HG03045 (cell line): ENCODE data around the gene ATP6V1G3.
"Not testable (repeated sequence)": the region's sequence is repeated elsewhere in the genome, so short reads cannot be mapped to it uniquely, and the experiment has no call there.

Experiments
- ATAC-seq: cut with Tn5 transposase; IDR thresholded peaks from one replicate; pipeline ENCODE4 v1.9.1; 2021; ENCODE audit warnings: mild to moderate bottlenecking, moderate library complexity; ENCODE audit not compliant: unreplicated experiment

The ATP6V1G3 gene

GRCh38 chr1:198540580-198540979 lies at the start of gene ATP6V1G3:
Gene ATP6V1G3 (minus strand): TSS chr1:198540680. CDS start chr1:198540650, 30 bp downstream.
- no peak for ATAC-seq

- no peak for ATAC-seq
Measured at GRCh38 chr1:198588845-198589244, 48.4 kb upstream of the ATP6V1G3 start.

DNA sequence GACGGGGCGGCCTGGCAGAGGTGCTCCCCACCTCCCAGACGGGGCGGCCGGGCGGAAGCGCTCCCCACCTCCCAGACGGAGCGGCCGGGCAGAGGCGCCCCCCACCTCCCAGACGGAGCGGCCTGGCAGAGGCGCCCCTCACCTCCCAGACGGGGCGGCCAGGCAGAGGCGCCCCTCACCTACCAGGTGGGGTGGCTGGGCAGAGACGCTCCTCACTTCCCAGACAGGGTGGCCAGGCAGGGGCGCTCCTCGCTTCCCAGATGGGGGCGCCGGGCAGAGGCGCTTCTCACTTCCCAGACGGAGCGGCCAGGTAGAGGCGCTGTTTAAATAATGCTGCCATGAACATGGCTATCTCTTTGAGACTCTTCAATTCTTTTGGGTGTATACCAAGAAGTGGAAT lies 43.7 kb upstream of the ATP6V1G3 start:
- no peak for ATAC-seq

- ATAC-seq, result not testable (repeated sequence)
Measured at GRCh38 chr1:198583209-198583802, 42.8 kb upstream of the ATP6V1G3 start.

GRCh38 chr1:198577444-198577843 lies 37.0 kb upstream of the ATP6V1G3 start:
- no peak for ATAC-seq

DNA sequence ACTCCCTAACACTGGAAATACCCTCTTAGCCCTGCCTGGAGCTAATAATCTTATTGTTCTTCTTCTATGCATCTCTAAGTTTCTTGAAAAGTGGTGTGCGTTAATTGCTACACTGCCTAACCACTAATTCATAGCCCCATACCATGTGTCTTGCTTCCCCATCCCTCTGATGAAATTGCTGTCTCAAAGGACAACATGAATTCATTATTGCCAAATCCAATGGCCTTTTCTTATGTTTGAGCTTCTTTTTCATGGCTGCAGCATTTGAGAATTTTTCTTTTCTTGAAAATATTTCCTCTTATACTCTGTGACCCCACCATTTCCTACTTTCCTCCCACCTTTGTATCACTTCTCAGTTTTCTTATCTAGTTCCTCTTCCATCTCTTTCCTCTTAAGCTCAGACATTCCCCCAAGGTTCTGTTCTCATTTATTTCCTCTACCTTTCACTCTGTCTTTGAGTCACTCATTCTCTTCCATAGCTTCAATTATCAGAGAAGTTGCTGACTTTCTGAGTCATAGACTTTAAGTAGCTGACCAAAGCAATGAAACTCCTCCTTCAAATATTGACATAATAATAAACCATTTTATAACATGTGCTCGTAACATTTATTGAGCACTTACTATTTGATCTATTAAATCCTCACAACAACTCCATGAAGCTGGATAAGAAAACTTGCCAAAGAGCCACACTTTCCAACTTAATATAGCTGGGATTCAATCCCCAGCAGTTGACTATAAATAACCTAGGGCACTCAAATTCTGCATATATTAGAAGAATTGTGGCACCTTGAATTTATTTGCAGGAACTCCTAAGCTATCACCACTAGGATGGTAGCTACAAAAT lies 35.5 kb upstream of the ATP6V1G3 start:
- no peak for ATAC-seq

- ATAC-seq, result no peak
Measured at GRCh38 chr1:198575292-198575691, 34.8 kb upstream of the ATP6V1G3 start.

DNA sequence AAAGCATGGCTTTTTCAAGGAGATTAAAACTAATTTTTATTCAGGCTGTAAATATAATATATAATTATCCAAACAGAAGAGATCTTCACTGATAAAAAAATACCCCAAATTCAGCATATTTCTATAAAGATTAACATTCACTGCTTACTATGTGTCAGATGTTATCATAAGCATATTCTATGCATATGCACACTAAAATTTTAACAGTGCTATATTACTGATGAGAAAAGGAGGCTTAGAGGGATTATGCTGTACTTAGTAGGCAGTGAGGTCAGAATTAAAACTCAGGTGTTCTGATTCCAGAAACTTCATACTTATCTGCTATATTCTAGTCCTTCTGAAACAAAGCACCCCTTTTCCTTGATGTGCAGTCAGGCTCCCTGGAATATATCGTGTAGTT lies 33.8 kb upstream of the ATP6V1G3 start:
- no peak for ATAC-seq

- no peak for ATAC-seq
Measured at GRCh38 chr1:198564716-198565115, 24.2 kb upstream of the ATP6V1G3 start.

GRCh38 chr1:198564157-198564556 lies 23.7 kb upstream of the ATP6V1G3 start:
- ATAC-seq, result no peak

- no peak for ATAC-seq
Measured at GRCh38 chr1:198563583-198563982, 23.1 kb upstream of the ATP6V1G3 start.

DNA sequence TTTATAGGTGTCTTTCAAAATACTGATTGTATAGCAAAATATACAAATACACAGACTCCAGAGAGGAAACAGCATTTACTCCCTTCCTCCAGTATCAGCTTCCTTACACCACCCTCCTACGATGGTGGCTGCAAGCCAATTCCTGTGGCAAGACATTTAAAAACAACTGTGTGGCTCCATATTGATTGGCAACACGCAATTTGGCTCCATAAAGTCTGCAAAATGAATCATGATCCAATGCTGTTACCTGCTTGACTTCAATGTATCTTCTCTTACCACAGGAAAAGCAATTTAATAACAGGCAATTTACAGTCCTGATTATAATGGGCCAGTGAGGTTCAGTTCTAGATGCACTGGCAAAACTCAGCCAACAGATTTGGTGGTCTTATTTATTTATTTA lies 19.7 kb upstream of the ATP6V1G3 start:
- no peak for ATAC-seq

DNA sequence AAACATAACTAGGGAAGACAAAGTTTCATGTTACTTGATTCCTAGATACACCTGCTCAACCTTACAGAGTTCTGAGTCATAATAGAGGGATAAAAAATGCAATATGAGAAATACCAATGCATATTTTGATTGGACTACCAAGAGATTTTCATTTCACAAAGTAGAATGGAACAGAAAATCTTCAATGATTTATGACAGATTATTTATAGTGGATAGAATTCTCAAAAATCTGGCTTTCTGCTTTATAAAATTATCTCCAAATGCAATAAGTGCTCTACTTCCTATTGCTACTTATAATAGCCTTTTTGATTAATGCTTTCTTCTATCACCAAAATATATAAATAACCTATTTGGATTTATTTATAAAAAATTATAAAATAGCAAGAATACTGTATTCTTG lies 18.9 kb upstream of the ATP6V1G3 start:
- no peak for ATAC-seq

DNA sequence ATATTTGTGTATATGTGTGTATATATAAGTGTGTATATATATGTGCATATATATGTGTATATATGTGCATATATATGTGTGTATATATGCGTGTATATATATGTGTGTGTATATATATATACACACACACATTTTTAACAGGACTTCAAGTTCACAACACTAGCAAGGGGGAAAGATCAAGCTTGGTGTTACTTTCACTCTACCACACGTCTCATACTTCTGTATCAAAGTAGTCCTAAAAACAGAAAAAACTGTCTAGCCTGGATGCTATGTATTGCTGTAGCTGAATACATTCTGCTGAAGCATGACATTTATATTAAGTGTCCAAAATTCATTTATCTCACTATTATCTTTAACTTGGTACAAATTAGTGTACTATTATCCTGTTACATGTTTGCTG lies 17.9 kb upstream of the ATP6V1G3 start:
- ATAC-seq, result no peak

DNA sequence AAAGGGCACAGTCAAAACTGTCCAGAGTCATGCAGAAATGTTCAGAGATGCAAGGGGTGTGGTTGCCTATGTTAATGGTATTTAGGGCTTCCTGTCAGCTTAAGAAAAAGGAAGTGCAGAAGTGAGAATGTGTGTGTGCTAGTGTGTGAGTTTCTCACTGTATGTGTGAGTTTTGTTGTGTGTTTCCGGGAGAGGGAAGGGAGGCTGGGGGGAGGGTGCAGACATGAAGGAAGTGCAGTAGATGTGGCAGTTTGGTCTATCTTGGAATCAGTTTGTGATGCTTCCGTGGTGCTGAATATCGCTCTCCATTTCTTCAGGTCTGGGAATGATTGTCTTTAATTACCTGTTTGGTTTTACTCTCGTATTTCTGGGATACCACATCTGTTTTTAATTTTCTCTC lies 16.5 kb upstream of the ATP6V1G3 start:
- peak; percentile 70 for ATAC-seq

- ATAC-seq, result no peak
Measured at GRCh38 chr1:198552668-198553416, 12.4 kb upstream of the ATP6V1G3 start.

DNA sequence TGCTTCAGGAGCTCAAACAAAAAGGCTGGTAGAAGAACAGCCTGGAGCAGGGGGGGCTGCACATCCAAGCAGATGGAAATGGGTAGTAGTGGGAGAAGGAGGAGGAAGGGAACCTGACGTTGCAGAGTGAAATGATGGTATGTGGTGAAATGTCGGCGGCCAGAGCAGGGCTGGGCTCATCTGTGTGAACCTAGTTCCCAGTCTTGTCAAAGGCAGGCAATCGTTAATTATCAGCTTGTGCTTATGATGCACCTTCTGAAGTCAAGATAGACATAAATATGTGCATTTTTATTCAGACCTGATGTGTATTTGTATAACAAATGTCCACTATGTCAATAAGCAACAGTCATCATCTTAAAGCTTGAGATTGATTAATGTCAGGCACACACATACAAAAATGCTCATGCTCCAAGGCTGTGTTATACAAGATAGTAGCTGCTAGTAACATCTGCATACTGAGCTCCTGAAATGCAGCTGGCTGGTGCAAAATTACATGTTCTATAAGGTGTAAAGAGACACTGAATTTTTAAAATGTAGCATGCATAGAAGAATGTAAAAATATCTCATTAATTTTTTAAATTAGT lies 10.6 kb upstream of the ATP6V1G3 start:
- ATAC-seq, result no peak

DNA sequence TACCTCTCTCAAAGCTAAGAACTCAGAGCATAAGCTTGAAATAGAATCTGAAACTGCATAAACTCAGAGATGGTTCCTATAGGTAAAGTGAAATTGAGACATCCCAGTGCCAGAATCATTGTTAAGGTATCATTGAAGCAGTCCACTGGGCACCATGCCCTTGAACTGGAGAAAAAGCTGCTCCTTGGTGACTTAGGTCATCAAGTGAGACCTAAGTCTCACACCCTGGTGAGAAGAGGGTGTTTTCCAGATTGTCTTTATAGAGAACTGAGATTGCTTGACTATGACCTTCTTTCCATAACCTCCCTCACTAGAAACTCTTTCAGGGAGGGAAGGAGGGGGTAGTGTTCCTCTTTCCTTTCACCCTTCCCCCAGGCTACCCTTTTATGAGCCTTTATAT lies 9.4 kb upstream of the ATP6V1G3 start:
- peak; percentile 91 for ATAC-seq

DNA sequence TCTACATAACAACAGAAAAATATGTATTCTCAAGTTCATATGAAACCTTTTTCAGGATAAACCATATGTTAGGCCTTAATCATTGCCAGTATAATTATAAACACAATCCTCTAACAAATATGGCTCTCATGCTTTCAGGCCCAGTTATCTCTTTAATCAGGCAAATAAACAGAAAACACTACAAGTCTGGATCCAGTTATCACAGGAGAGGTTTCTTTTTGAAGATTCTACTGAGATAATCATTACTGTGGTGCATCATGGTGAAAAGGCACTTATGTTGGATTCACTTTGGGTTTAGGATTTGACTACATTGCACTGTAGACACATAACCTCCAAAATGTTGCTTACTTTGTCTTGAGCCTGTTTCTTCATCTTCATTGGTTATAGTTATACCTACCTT lies 8.4 kb upstream of the ATP6V1G3 start:
- ATAC-seq, result no peak

GRCh38 chr1:198545156-198545555 lies 4.7 kb upstream of the ATP6V1G3 start:
- no peak for ATAC-seq

DNA sequence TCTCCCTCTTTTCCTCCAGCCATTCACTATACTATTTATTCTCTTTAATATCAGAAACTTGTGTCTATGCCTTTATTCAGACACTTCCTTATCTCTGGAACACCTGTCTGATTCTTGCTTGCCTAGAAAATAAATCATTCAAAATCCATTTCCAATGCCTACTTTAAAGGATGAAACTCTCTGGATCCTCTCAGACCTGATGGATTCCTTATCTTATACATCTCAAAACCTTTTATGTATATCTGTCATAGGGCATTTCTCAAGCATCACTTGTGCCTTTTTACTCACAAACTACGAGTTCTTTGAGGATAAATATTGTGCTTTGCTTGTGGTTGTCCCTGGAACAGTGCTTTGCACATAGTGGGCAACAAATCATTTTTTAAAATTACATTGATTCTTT lies 3.8 kb upstream of the ATP6V1G3 start:
- no peak for ATAC-seq
